K562 (cell line): ENCODE data around the gene PATJ.

Source experiments
- BRF1 ChIP-seq: IDR thresholded peaks from 3 replicates; pipeline ENCODE4 v1.6.1; 2011; ENCODE audit warnings: borderline replicate concordance, mild to moderate bottlenecking; ENCODE audit not compliant: insufficient read length; ENCODE audit errors: extremely low read depth
- CCAR2 ChIP-seq: fragments of 200-400 bp; formaldehyde crosslinking; IDR thresholded peaks from 2 replicates; pipeline ENCODE4 v1.6.1; 2017; ENCODE audit warnings: mild to moderate bottlenecking, low read depth, low read length
- CREM ChIP-seq: IDR thresholded peaks from 2 replicates; pipeline ENCODE4 v1.6.1; 2014; ENCODE audit warnings: antibody characterized with exemption, low read depth
- CTCF ChIP-seq, 3 experiments: IDR thresholded peaks in 2 of 3; conservative IDR thresholded peaks in 1 of 3; 2 replicates each; pipeline ENCODE4 v1.5.1; 2011 to 2012; ENCODE audit warnings: low read length in 3 of 3, mild to moderate bottlenecking in 3 of 3, control low read depth in 2 of 3, improper control_type of control experiment in 1 of 3, inconsistent platforms in 1 of 3, low read depth in 1 of 3, mixed read lengths in 1 of 3, moderate library complexity in 1 of 3; ENCODE audit not compliant: insufficient read depth in 2 of 3
- EHMT2 ChIP-seq: fragments of 450-650 bp; IDR thresholded peaks from 2 replicates; pipeline ENCODE4 v1.6.1; 2018; ENCODE audit warnings: antibody characterized with exemption
- ESRRA ChIP-seq: fragments of 450-650 bp; IDR thresholded peaks from 2 replicates; pipeline ENCODE4 v1.6.1; 2014; ENCODE audit warnings: low read depth, mild to moderate bottlenecking, moderate library complexity, borderline replicate concordance
- GTF2A2 ChIP-seq: IDR thresholded peaks from 2 replicates; pipeline ENCODE4 v1.6.1; 2016; ENCODE audit warnings: mild to moderate bottlenecking, missing genetic modification characterization, missing compliant biosample characterization
- POLR2A ChIP-seq: fragments of 450-650 bp; conservative IDR thresholded peaks from 2 replicates; pipeline ENCODE4 v1.6.1; 2016
- POLR2AphosphoS2 ChIP-seq: IDR thresholded peaks from 2 replicates; pipeline ENCODE4 v1.6.1; 2012; ENCODE audit warnings: low read length, improper control_type of control experiment
- RAD21 ChIP-seq, 2 experiments: fragments of 250-450 bp in 1 of 2; fragments of 450-650 bp in 1 of 2; sonication (Bioruptor Pico) in 1 of 2; formaldehyde crosslinking in 1 of 2; IDR thresholded peaks in 1 of 2; conservative IDR thresholded peaks in 1 of 2; 2 replicates each; pipeline versions ENCODE4 v1.4.0 to v1.8.0; 2020 to 2022; ENCODE audit warnings: mild to moderate bottlenecking in 2 of 2, moderate library complexity in 1 of 2
- SMARCE1 ChIP-seq: fragments of 450-650 bp; IDR thresholded peaks from 2 replicates; pipeline ENCODE4 v1.7.1; 2016; ENCODE audit warnings: mild to moderate bottlenecking
- U2AF2 ChIP-seq: fragments of 200-400 bp; formaldehyde crosslinking; optimal IDR thresholded peaks from 2 replicates; pipeline ENCODE3; 2017; ENCODE audit warnings: low read depth, mild to moderate bottlenecking, low read length
- ZNF584 ChIP-seq: fragments of 200-800 bp; sonication (Bioruptor generic); IDR thresholded peaks from 2 replicates; pipeline ENCODE4 v1.6.1; 2016; ENCODE audit warnings: low read depth, mild to moderate bottlenecking, missing genetic modification characterization, missing compliant biosample characterization
- ZNF766 ChIP-seq: fragments of 200-800 bp; sonication (Bioruptor generic); conservative IDR thresholded peaks from 2 replicates; pipeline ENCODE4 v1.6.1; 2016; ENCODE audit warnings: missing genetic modification characterization, missing compliant biosample characterization

DNA sequence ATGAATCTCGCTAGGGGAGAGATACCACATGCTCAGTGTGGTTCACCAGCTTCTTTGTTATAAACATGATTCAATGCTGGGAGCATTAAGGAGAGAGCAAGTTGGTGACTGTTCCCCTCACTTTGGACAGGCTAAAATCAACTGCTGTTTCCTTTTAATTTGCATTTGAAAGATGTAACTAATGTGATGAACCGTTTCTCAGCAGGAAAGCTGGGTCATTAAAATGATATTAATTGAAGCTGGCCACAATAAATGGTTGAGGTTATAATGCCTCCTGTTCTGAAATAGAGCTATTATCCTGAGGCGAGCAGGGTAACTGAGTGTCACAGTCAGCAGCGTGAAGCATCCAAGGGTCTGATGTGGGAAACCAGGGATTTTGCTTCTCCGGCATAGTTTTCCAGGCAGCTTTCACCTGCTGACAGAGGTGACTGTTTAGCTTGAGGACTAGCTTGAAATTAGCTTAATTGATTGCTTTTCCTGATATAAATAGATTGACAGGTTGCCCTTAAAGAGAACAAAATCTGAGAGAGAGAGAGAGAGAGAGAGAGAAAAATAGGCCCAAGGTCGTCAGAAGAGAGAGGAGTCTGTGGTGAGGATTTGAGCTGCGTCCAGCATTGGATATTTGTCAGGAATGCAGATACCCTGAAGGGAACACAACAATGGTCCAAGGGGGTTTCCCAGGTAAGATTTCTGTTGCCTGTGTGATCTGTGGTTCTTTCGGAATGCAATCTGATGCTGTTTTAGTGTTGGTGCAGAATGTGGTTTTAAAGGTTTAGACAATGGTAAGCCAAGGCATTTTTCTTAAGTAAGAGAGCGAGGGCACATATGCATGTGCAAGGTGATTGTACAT lies 209.7 kb downstream of the PATJ start:
- TF ChIP-seq CCAR2, result no peak
- no peak for TF ChIP-seq BRF1
- TF ChIP-seq CTCF (IDR thresholded peaks at IDR 0.05 in 2 of 3, conservative IDR thresholded peaks at IDR 0.05 in 1 of 3; ENCODE audit: insufficient read depth in 2 of 3, low read depth in 1 of 3, low read length in 3 of 3), result no peak
- no peak for TF ChIP-seq ZNF766
- TF ChIP-seq SMARCE1, result no peak
- no peak for TF ChIP-seq EHMT2
- TF ChIP-seq U2AF2, result no peak
- no peak for TF ChIP-seq ZNF584 (CRISPR knock-in tag)
- no peak for TF ChIP-seq POLR2A
- no peak for TF ChIP-seq POLR2AphosphoS2
- no peak for TF ChIP-seq GTF2A2 (tag)
- no peak for TF ChIP-seq RAD21 (CRISPR knock-in tag; conservative IDR thresholded peaks at IDR 0.05 in 1 of 2, IDR thresholded peaks at IDR 0.05 in 1 of 2)
- TF ChIP-seq ESRRA, result no peak
- TF ChIP-seq CREM, result no peak
